Loucy (cell line): ENCODE measurements around the gene ADAMTS5.

Source experiments
- H2AFZ ChIP-seq: fragments of 200-600 bp; sonication (generic); 2 replicates; pipeline ENCODE4 v1.6.0; 2016; ENCODE audit warnings: antibody characterized with exemption, mild to moderate bottlenecking, low read length, moderate library complexity
- H3F3A ChIP-seq: fragments of 200-600 bp; 2 replicates; pipeline ENCODE4 v1.6.0; 2016; ENCODE audit warnings: antibody characterized with exemption, low read depth, mild to moderate bottlenecking
- H3K27me3 ChIP-seq: fragments of 200-600 bp; sonication (generic); 2 replicates; pipeline ENCODE4 v1.6.1; 2014; ENCODE audit warnings: low read length, mild to moderate bottlenecking; ENCODE audit not compliant: insufficient read depth, poor library complexity, severe bottlenecking
- H3K36me3 ChIP-seq: fragments of 200-600 bp; sonication (generic); 2 replicates; pipeline ENCODE4 v1.6.1; 2016; ENCODE audit warnings: low read length; ENCODE audit not compliant: insufficient read depth
- H3K4me1 ChIP-seq: fragments of 200-600 bp; sonication (generic); 2 replicates; pipeline ENCODE4 v1.5.1; 2014; ENCODE audit warnings: low read length, mild to moderate bottlenecking; ENCODE audit not compliant: insufficient read depth, poor library complexity, severe bottlenecking
- H3K4me2 ChIP-seq: fragments of 200-600 bp; sonication (generic); 2 replicates; pipeline ENCODE4 v1.6.0; 2014; ENCODE audit warnings: antibody characterized with exemption, low read length, low read depth, mild to moderate bottlenecking; ENCODE audit not compliant: poor library complexity, severe bottlenecking
- H3K4me3 ChIP-seq: fragments of 200-600 bp; sonication (generic); 2 replicates; pipeline ENCODE4 v1.5.1; 2014; ENCODE audit warnings: low read length, mild to moderate bottlenecking, mixed read lengths; ENCODE audit not compliant: poor library complexity, severe bottlenecking
- H3K79me2 ChIP-seq: fragments of 200-600 bp; sonication (generic); 2 replicates; pipeline ENCODE4 v1.6.1; 2014; ENCODE audit warnings: low read length; ENCODE audit not compliant: insufficient read depth
- H3K9ac ChIP-seq: fragments of 200-600 bp; sonication (generic); 2 replicates; pipeline ENCODE4 v1.6.0; 2014; ENCODE audit warnings: mild to moderate bottlenecking, low read depth, low read length, moderate library complexity; ENCODE audit not compliant: poor library complexity, severe bottlenecking
- H3K9me2 ChIP-seq: fragments of 200-600 bp; sonication (generic); replicated peaks from 2 replicates; pipeline ENCODE4 v1.6.1; 2016; ENCODE audit warnings: low read depth, low read length, mixed read lengths
- H3K9me3 ChIP-seq: fragments of 200-600 bp; sonication (generic); 2 replicates; pipeline ENCODE4 v1.6.1; 2014; ENCODE audit warnings: mild to moderate bottlenecking, antibody characterized with exemption, low read length, low read depth; ENCODE audit not compliant: insufficient read depth
- H4K20me1 ChIP-seq: fragments of 200-600 bp; sonication (generic); 2 replicates; pipeline ENCODE4 v1.6.0; 2014; ENCODE audit warnings: antibody characterized with exemption, low read length, mild to moderate bottlenecking; ENCODE audit not compliant: insufficient read depth, poor library complexity, severe bottlenecking
- EZH2phosphoT487 ChIP-seq: fragments of 200-600 bp; IDR thresholded peaks from 2 replicates; pipeline ENCODE4 v1.6.1; 2018; ENCODE audit warnings: antibody characterized with exemption, mild to moderate bottlenecking, moderate library complexity, borderline replicate concordance
- TF ChIP-seq, protein P1 (sequence below): fragments of 200-600 bp; sonication (generic); conservative IDR thresholded peaks from 2 replicates; pipeline ENCODE4 v1.5.1; 2014; ENCODE audit warnings: mild to moderate bottlenecking, antibody characterized with exemption, low read length

The ADAMTS5 gene

DNA sequence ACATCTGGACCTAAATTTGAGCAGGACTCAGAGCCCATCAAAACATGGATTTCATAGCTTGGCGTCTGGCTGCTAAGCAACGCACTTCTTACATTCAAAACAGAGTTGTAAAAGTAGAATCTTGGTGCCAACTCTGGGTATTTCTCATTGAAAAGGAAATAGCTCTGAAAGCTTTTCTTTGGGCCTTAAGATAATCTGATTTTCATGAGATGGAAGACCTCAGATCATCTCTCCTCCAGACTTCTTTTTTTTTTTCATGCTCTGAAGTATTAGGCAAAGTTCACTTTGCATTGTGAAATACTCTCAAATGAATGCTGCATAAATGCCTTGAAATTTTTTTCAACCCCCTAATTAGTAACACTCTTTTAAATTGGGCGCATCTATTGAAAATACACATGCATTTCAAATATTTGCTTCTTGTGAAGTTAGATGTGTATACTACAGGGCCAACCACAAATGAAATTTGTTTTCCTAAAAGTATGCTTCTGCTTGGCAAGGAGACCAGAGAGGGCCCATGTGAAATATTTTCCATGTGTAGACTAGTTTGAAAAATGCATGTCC is 4.2 kb downstream of the ADAMTS5 start:
- Histone ChIP-seq H3K4me3 (no peak overlapping the region), H4K20me1 (no peaks in the 10 kb centered on the region), H3F3A (no peaks in the 10 kb centered on the region), H3K9me2 (no peaks in the 10 kb centered on the region), H3K27me3 (no peaks in the 10 kb centered on the region), H3K4me1 (no peaks in the 10 kb centered on the region), H3K36me3 (no peaks in the 10 kb centered on the region), H3K9ac (no peak overlapping the region), H3K9me3 (no peaks in the 10 kb centered on the region), H3K4me2 (no peak overlapping the region), H3K79me2 (no peaks in the 10 kb centered on the region), H2AFZ (no peak overlapping the region)
- TF ChIP-seq, protein P1, sequence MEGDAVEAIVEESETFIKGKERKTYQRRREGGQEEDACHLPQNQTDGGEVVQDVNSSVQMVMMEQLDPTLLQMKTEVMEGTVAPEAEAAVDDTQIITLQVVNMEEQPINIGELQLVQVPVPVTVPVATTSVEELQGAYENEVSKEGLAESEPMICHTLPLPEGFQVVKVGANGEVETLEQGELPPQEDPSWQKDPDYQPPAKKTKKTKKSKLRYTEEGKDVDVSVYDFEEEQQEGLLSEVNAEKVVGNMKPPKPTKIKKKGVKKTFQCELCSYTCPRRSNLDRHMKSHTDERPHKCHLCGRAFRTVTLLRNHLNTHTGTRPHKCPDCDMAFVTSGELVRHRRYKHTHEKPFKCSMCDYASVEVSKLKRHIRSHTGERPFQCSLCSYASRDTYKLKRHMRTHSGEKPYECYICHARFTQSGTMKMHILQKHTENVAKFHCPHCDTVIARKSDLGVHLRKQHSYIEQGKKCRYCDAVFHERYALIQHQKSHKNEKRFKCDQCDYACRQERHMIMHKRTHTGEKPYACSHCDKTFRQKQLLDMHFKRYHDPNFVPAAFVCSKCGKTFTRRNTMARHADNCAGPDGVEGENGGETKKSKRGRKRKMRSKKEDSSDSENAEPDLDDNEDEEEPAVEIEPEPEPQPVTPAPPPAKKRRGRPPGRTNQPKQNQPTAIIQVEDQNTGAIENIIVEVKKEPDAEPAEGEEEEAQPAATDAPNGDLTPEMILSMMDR = no peak
- TF ChIP-seq EZH2phosphoT487 = no peak

DNA sequence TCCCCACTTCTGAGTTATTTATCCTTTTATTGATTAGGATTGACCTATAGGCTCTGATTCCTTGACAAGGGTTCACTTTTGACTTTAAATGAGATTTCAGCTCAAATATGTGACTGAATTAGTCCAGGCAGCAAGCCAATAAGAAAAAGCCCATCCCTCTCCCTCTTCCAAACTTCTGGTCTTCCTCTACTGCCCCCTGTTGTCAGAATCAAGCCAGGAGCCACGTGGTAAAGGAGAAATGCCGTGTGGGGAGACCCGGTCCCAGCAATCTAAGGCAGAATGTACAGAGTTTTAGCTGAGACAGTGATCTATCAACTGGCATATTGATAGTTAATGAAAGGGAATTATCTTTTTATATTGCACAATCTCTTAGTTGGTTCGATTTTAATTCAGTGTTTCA is 5.2 kb downstream of the ADAMTS5 start:
- Histone ChIP-seq H3K4me3 (no peak overlapping the region), H3K9ac (no peak overlapping the region), H3K79me2 (no peaks in the 10 kb centered on the region), H3K27me3 (no peaks in the 10 kb centered on the region), H3K9me2 (no peaks in the 10 kb centered on the region), H4K20me1 (no peaks in the 10 kb centered on the region), H3F3A (no peaks in the 10 kb centered on the region), H3K9me3 (no peaks in the 10 kb centered on the region), H3K4me2 (no peak overlapping the region), H3K4me1 (no peaks in the 10 kb centered on the region), H3K36me3 (no peaks in the 10 kb centered on the region), H2AFZ (no peak overlapping the region)
- TF ChIP-seq EZH2phosphoT487 = no peak
- TF ChIP-seq, protein P1 = peak; percentile 21; the same call in 1 of the 2 replicates

DNA sequence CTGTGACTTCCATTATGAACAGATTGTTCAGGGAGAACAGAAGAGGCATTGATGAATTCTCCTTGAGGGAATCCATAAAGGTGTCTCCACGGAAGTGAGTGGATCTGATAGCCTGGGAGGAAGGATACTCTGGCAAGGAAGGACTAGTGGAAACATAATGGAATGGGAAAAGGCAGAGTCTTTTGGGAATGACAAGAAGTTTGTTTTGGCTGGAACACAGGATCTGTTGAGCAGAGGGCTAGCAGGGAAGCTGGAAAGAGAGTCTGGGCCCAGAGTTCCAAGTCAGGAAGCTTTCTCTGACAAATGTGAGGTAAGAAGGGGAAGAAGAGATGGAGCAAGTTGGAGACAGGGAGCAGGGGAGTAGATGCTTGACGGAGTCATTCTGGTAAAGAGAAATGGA is 8.1 kb downstream of the ADAMTS5 start:
- no peak overlapping the region for H3K4me3 ChIP-seq
- H2AFZ ChIP-seq = no peak overlapping the region
- no peaks in the 10 kb centered on the region for H3F3A ChIP-seq
- no peaks in the 10 kb centered on the region for H3K9me2 ChIP-seq
- no peaks in the 10 kb centered on the region for H3K27me3 ChIP-seq
- no peak overlapping the region for H3K9ac ChIP-seq
- no peaks in the 10 kb centered on the region for H4K20me1 ChIP-seq
- H3K36me3 ChIP-seq = no peaks in the 10 kb centered on the region
- H3K4me1 ChIP-seq = no peaks in the 10 kb centered on the region
- H3K9me3 ChIP-seq = no peaks in the 10 kb centered on the region
- no peaks in the 10 kb centered on the region for H3K79me2 ChIP-seq
- no peak for TF ChIP-seq EZH2phosphoT487
- TF ChIP-seq, protein P1 = no peak
- H3K4me2 ChIP-seq = no peak overlapping the region
